K562 (cell line): ENCODE measurements around the gene ST3GAL3. TPM values are rescaled to one million over a fixed set of nuclear protein-coding genes. Genes with fewer than 3 reads are reported as not detected.
A peak's percentile ranks its signal among the peaks of the same experiment; 100 is the strongest.

ENCODE experiments used
- GABPA ChIP-seq: fragments of 200-800 bp; sonication (Bioruptor generic); conservative IDR thresholded peaks from 2 replicates; pipeline ENCODE4 v1.6.1; 2016; ENCODE audit warnings: low read depth, missing genetic modification characterization, missing compliant biosample characterization
- MAFF ChIP-seq: IDR thresholded peaks from 2 replicates; pipeline ENCODE4 v1.6.1; 2012; ENCODE audit warnings: low read length, improper control_type of control experiment
- MCM5 ChIP-seq: fragments of 450-650 bp; IDR thresholded peaks from 2 replicates; pipeline ENCODE4 v1.6.1; 2016; ENCODE audit warnings: low read depth
- MYC ChIP-seq, 2 experiments: fragments of 250-450 bp in 1 of 2; sonication (Bioruptor Pico) in 1 of 2; IDR thresholded peaks; 2 replicates each; pipeline versions ENCODE4 v1.5.1 to v1.6.1; 2012 to 2021; ENCODE audit warnings: low read depth in 2 of 2, borderline replicate concordance in 1 of 2, improper control_type of control experiment in 1 of 2, low read length in 1 of 2, mild to moderate bottlenecking in 1 of 2, moderate library complexity in 1 of 2
- NFE2L1 ChIP-seq: fragments of 450-650 bp; IDR thresholded peaks from 2 replicates; pipeline ENCODE4 v1.6.1; 2016; ENCODE audit warnings: missing genetic modification characterization, low read depth, mild to moderate bottlenecking, missing compliant biosample characterization, moderate library complexity, borderline replicate concordance
- PHB2 ChIP-seq: fragments of 450-650 bp; IDR thresholded peaks from 2 replicates; pipeline ENCODE4 v1.6.1; 2017; ENCODE audit warnings: low read depth
- polyA plus RNA-seq, 8 experiments: library from polyadenylated mRNA; depleted of rRNA in 4 of 8; stranded (reverse) in 5 of 8; unstranded in 3 of 8; fragments of >200 nt; fragmentation: Nextera tagmentation in 2 of 8; fragmentation: Illumina TruSeq in 1 of 8; extraction: Ambion mirVana in 2 of 8; extraction: Trizol in 1 of 8; gene quantifications; 2 replicates each; pipeline versions ENCODE4 v1.2.1 to v1.2.3, GENCODE V29; 2011 to 2014; ENCODE audit warnings: inconsistent platforms in 1 of 8, missing spikeins in 1 of 8
- total RNA-seq, 7 experiments: library from RNA; depleted of rRNA in 6 of 7; stranded (reverse); fragments of >200 nt in 6 of 7; fragmentation: Illumina TruSeq in 2 of 7; extraction: Trizol in 2 of 7; gene quantifications; 2 replicates each; pipeline versions ENCODE4 v1.2.1 to v1.2.3, GENCODE V29; 2011 to 2021; ENCODE audit warnings: low replicate concordance in 1 of 7
- TF ChIP-seq, protein P1 (sequence below): sonication (generic); formaldehyde crosslinking; IDR thresholded peaks from 2 replicates; pipeline ENCODE4 v1.5.0; 2020; ENCODE audit warnings: missing genetic modification reagents
- TF ChIP-seq, protein P2 (sequence below): fragments of 450-650 bp; IDR thresholded peaks from 2 replicates; pipeline ENCODE4 v1.7.1; 2018; ENCODE audit warnings: mild to moderate bottlenecking, low read depth; ENCODE audit not compliant: partially characterized antibody
- TF ChIP-seq, protein P3 (sequence below): fragments of 250-450 bp; sonication (Bioruptor Pico); IDR thresholded peaks from 2 replicates; pipeline ENCODE4 v1.9.0; 2021; ENCODE audit warnings: mild to moderate bottlenecking, inconsistent platforms
- TF ChIP-seq, protein P4 (sequence below): fragments of 450-650 bp; IDR thresholded peaks from 2 replicates; pipeline ENCODE4 v1.6.1; 2017; ENCODE audit warnings: antibody characterized with exemption, mild to moderate bottlenecking

The ST3GAL3 gene
- total and polyA plus RNA-seq, 9 of the 15 experiments (the other 6 are each of a cell fraction or from before 2014, with no cell fraction given): 1.2 to 18.9 (median 11.0) TPM

DNA sequence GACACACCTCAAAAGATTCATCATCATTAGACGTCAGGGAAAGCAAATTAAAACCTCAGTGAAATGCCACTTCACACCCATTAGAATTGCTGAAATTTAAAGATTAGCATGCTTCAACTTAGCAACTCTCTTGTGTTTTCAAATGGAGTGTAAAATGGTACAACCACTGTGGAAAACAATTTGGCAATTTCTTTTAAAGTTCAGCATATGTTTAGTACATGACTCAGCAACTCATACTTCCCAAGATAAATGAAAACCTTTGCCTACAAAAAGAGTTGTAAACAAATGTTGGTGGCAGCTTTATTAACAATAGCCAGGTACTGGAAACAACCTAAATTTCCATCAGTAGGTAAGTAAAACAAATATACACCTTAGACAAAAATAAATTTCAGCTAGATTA lies 42.7 kb downstream of the ST3GAL3 start (continued):
- peak; percentile 87; the same call in 1 of the 2 replicates for TF ChIP-seq MAFF
- TF ChIP-seq, protein P1, sequence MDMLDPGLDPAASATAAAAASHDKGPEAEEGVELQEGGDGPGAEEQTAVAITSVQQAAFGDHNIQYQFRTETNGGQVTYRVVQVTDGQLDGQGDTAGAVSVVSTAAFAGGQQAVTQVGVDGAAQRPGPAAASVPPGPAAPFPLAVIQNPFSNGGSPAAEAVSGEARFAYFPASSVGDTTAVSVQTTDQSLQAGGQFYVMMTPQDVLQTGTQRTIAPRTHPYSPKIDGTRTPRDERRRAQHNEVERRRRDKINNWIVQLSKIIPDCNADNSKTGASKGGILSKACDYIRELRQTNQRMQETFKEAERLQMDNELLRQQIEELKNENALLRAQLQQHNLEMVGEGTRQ (CRISPR knock-in tag): no peak
- TF ChIP-seq, protein P2, sequence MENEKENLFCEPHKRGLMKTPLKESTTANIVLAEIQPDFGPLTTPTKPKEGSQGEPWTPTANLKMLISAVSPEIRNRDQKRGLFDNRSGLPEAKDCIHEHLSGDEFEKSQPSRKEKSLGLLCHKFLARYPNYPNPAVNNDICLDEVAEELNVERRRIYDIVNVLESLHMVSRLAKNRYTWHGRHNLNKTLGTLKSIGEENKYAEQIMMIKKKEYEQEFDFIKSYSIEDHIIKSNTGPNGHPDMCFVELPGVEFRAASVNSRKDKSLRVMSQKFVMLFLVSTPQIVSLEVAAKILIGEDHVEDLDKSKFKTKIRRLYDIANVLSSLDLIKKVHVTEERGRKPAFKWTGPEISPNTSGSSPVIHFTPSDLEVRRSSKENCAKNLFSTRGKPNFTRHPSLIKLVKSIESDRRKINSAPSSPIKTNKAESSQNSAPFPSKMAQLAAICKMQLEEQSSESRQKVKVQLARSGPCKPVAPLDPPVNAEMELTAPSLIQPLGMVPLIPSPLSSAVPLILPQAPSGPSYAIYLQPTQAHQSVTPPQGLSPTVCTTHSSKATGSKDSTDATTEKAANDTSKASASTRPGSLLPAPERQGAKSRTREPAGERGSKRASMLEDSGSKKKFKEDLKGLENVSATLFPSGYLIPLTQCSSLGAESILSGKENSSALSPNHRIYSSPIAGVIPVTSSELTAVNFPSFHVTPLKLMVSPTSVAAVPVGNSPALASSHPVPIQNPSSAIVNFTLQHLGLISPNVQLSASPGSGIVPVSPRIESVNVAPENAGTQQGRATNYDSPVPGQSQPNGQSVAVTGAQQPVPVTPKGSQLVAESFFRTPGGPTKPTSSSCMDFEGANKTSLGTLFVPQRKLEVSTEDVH: no peak
- peak; percentile 84 for TF ChIP-seq NFE2L1 (tag)
- TF ChIP-seq, protein P3, sequence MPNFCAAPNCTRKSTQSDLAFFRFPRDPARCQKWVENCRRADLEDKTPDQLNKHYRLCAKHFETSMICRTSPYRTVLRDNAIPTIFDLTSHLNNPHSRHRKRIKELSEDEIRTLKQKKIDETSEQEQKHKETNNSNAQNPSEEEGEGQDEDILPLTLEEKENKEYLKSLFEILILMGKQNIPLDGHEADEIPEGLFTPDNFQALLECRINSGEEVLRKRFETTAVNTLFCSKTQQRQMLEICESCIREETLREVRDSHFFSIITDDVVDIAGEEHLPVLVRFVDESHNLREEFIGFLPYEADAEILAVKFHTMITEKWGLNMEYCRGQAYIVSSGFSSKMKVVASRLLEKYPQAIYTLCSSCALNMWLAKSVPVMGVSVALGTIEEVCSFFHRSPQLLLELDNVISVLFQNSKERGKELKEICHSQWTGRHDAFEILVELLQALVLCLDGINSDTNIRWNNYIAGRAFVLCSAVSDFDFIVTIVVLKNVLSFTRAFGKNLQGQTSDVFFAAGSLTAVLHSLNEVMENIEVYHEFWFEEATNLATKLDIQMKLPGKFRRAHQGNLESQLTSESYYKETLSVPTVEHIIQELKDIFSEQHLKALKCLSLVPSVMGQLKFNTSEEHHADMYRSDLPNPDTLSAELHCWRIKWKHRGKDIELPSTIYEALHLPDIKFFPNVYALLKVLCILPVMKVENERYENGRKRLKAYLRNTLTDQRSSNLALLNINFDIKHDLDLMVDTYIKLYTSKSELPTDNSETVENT: no peak
- TF ChIP-seq, protein P4, sequence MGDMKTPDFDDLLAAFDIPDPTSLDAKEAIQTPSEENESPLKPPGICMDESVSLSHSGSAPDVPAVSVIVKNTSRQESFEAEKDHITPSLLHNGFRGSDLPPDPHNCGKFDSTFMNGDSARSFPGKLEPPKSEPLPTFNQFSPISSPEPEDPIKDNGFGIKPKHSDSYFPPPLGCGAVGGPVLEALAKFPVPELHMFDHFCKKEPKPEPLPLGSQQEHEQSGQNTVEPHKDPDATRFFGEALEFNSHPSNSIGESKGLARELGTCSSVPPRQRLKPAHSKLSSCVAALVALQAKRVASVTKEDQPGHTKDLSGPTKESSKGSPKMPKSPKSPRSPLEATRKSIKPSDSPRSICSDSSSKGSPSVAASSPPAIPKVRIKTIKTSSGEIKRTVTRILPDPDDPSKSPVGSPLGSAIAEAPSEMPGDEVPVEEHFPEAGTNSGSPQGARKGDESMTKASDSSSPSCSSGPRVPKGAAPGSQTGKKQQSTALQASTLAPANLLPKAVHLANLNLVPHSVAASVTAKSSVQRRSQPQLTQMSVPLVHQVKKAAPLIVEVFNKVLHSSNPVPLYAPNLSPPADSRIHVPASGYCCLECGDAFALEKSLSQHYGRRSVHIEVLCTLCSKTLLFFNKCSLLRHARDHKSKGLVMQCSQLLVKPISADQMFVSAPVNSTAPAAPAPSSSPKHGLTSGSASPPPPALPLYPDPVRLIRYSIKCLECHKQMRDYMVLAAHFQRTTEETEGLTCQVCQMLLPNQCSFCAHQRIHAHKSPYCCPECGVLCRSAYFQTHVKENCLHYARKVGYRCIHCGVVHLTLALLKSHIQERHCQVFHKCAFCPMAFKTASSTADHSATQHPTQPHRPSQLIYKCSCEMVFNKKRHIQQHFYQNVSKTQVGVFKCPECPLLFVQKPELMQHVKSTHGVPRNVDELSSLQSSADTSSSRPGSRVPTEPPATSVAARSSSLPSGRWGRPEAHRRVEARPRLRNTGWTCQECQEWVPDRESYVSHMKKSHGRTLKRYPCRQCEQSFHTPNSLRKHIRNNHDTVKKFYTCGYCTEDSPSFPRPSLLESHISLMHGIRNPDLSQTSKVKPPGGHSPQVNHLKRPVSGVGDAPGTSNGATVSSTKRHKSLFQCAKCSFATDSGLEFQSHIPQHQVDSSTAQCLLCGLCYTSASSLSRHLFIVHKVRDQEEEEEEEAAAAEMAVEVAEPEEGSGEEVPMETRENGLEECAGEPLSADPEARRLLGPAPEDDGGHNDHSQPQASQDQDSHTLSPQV: peak; percentile 71
- TF ChIP-seq MCM5: no peak
- no peak for TF ChIP-seq PHB2
- no peak for TF ChIP-seq MYC (IDR thresholded peaks at IDR 0.05; ENCODE audit: low read depth, low read length)
- no peak for TF ChIP-seq MYC (CRISPR knock-in tag; IDR thresholded peaks at IDR 0.05; ENCODE audit: borderline replicate concordance, low read depth)
- TF ChIP-seq GABPA (tag): no peak
